ENCODE measurements around the gene SGSM1. TPM values are rescaled to one million over a fixed set of nuclear protein-coding genes. Genes with fewer than 3 reads are reported as not detected.
A peak's percentile ranks its signal among the peaks of the same experiment; 100 is the strongest.

SGSM1 gene
- total RNA-seq, 4 donors from 2014 or later: 4.2 to 6.7 (median 5.6) TPM

DNA sequence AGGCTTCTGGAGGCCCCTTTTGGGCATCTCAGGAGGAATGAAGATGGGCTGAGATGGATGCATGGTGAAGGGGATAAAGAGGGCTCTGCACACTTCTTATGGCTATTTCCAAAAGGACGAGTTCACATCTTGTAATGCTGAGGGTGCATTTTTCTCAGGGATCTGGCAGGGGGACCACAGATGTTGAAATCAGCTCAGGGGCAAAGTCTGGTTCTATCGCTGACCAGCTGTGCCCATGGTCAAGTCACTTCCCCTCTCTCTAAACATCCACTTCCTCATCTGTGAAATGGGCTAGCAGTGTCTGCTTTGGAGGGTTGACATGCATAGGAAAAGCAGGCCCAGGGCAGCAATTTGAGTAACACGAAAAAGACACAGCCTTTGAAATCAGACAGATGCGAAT is 114.0 kb downstream of the SGSM1 start:
- H3K9me3 ChIP-seq: no peaks in the 10 kb centered on the region
- no peaks in the 10 kb centered on the region for H3K27me3 ChIP-seq
- 86 to 92% methylated on average over 4 of the region's 4 CpGs for WGBS, 2 donors
- no peaks in the 10 kb centered on the region for H3K36me3 ChIP-seq
- no peak overlapping the region for H3K4me3 ChIP-seq (replicated peaks in 1 of 3)
- no peak for TF ChIP-seq POLR2A (IDR thresholded peaks at IDR 0.05)
- TF ChIP-seq, protein P1, sequence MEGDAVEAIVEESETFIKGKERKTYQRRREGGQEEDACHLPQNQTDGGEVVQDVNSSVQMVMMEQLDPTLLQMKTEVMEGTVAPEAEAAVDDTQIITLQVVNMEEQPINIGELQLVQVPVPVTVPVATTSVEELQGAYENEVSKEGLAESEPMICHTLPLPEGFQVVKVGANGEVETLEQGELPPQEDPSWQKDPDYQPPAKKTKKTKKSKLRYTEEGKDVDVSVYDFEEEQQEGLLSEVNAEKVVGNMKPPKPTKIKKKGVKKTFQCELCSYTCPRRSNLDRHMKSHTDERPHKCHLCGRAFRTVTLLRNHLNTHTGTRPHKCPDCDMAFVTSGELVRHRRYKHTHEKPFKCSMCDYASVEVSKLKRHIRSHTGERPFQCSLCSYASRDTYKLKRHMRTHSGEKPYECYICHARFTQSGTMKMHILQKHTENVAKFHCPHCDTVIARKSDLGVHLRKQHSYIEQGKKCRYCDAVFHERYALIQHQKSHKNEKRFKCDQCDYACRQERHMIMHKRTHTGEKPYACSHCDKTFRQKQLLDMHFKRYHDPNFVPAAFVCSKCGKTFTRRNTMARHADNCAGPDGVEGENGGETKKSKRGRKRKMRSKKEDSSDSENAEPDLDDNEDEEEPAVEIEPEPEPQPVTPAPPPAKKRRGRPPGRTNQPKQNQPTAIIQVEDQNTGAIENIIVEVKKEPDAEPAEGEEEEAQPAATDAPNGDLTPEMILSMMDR (IDR thresholded peaks at IDR 0.05): no peak
- H3K4me1 ChIP-seq: no peaks in the 10 kb centered on the region
- intact Hi-C loops (cut with DNase I): no loop called here
- no peak for DNase-seq
- H3K27ac ChIP-seq: no peak overlapping the region

DNA sequence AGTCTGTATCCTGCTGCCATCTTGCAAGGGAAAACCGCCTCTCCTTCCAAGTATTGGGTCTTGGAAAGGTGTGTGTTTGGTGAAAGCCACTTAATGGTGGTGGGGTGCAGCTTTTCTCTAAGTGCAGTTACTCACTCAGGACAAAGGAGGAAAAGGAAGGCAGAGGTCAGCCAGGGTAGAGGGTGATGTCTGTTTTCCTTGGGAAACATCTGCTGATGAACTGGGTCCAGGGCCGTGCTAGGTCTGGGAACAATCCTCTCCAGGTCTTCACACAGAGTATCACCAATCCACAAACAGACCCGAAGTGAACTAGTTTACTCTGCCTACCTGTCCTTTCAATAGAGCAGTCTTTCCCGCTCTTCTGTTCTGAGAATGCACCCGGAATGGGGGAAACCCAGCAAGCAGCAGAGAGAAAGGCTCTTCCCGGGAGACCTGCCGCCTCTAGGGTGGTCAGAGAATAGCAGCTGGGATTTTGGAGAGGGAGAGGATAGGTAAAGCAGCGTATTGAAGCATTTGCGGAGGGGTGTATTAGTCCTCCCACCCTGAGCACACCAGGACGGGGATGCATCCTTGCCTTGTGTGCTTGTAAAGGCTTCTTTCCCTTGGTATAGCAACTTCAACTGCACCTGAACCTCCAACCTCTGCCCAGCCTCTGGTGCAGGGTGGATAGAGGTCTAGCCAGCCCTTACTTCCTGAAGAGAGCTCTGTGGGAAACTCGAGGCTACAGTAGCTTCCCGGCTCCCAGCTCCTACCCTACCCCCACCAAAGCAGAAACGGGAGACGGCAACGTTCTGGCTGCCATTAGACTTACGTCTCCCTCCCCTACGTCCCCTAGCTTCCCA is 119.8 kb downstream of the SGSM1 start:
- H3K27me3 ChIP-seq: no peaks in the 10 kb centered on the region
- TF ChIP-seq, protein P1 (IDR thresholded peaks at IDR 0.05): no peak
- TF ChIP-seq POLR2A (IDR thresholded peaks at IDR 0.05): no peak
- H3K4me1 ChIP-seq: no peaks in the 10 kb centered on the region
- intact Hi-C loops (cut with DNase I): no loop called here
- H3K36me3 ChIP-seq: no peaks in the 10 kb centered on the region
- no peak overlapping the region for H3K4me3 ChIP-seq (replicated peaks in 1 of 3)
- H3K27ac ChIP-seq: peak overlapping the region in 1 of 3 donors; percentile 19
- no peak for DNase-seq
- no peaks in the 10 kb centered on the region for H3K9me3 ChIP-seq
- WGBS, 2 donors: 58 to 65% methylated on average over 17 of the region's 17 CpGs

DNA sequence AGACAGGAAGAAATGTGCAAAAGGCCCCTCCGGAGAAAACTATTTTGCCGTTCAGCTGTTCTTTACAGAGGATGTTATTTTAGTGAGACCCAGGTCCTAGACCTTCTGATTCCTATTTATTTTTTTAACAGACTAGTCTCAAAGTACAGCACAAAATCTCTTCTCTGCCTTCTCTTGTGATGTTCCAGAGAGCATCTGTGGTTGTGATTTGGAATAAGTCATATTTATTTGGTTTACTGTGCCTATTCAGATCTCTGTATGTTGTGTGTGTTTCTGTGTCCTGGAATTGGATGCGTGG is 120.4 kb downstream of the SGSM1 start:
- TF ChIP-seq, protein P1 (IDR thresholded peaks at IDR 0.05): no peak
- TF ChIP-seq POLR2A (IDR thresholded peaks at IDR 0.05): no peak
- no peak overlapping the region for H3K4me3 ChIP-seq (replicated peaks in 1 of 3)
- 46 to 61% methylated on average over 3 of the region's 3 CpGs for WGBS, 2 donors
- intact Hi-C loops (cut with DNase I): no loop called here
- DNase-seq: no peak
- no peaks in the 10 kb centered on the region for H3K4me1 ChIP-seq
- H3K9me3 ChIP-seq: no peaks in the 10 kb centered on the region
- H3K36me3 ChIP-seq: no peaks in the 10 kb centered on the region
- no peaks in the 10 kb centered on the region for H3K27me3 ChIP-seq
- H3K27ac ChIP-seq: peak overlapping the region in 1 of 3 donors; percentile 19

DNA sequence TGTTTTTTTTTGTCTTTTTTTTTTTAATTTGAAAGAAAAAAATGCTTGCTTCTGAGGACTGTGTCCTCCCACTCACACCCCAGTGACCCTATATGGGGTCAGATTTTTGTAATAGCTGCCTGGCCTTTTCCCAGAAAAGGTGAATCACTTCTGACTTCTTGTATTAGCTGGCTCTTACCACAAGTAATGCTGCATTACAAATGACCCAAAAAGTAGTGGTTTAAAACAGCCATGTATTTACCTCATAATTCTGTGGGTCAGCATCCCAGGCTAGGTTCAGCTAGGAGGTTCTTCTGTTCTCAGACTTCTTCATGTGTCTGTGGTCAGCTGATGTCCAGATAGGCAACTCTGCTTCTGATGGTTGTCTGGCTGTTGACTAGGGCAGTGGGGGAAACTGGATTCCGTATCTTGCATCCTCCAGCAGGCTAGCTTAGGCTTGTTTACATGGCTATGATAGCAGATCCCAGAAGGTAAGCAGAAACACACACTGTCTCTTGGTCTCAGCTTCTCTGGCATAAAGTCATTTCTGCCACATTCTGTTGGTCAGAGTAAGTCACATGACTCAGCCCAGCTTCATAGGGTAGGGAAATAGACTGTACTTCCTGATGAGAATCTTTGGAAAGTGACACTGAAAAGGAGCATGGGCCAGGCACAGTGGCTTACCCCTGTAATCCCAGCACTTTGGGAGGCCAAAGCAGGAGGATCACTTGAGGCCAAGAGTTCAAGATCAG is 121.0 kb downstream of the SGSM1 start:
- no peaks in the 10 kb centered on the region for H3K36me3 ChIP-seq
- no peaks in the 10 kb centered on the region for H3K27me3 ChIP-seq
- no peak for DNase-seq
- H3K4me1 ChIP-seq: no peaks in the 10 kb centered on the region
- H3K4me3 ChIP-seq (replicated peaks in 1 of 3): no peak overlapping the region
- TF ChIP-seq POLR2A (IDR thresholded peaks at IDR 0.05): no peak
- TF ChIP-seq, protein P1 (IDR thresholded peaks at IDR 0.05): no peak
- WGBS, 2 donors: 88 to 100% methylated on average over 1 of the region's 1 CpG
- no peak overlapping the region for H3K27ac ChIP-seq
- intact Hi-C loops (cut with DNase I): no loop called here
- H3K9me3 ChIP-seq: no peaks in the 10 kb centered on the region

DNA sequence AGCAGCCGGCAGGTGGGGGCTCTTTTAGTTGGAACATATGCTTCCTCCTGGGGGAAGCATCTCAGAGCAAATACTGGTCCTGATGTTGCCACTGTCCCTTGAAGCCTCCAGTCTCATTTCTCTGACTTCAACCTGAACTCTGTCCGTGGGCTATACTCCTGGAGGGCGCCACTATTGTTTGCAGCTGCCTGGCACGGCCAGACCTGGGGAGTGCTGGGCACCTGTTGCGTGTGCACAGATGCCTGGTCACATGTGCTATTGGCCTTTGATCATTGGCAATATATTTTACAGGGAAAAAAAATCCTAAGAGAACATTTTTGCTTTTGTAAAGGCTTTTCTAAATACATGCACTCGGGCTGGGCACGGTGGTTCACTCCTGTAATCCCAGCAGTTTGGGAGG is 122.3 kb downstream of the SGSM1 start:
- intact Hi-C loops (cut with DNase I): no loop called here
- Histone ChIP-seq H3K4me1 (no peaks in the 10 kb centered on the region), H3K27me3 (no peaks in the 10 kb centered on the region), H3K27ac (no peak overlapping the region), H3K9me3 (no peaks in the 10 kb centered on the region), H3K4me3 (replicated peaks in 1 of 3) (no peak overlapping the region), H3K36me3 (no peaks in the 10 kb centered on the region)
- WGBS, 2 donors: 92 to 94% methylated on average over 7 of the region's 7 CpGs
- no peak for DNase-seq
- TF ChIP-seq POLR2A (IDR thresholded peaks at IDR 0.05): no peak
- TF ChIP-seq, protein P1 (IDR thresholded peaks at IDR 0.05): no peak
